ENCODE data around the gene GPATCH1.
"Not testable (repeated sequence)": the region's sequence is repeated elsewhere in the genome, so short reads cannot be mapped to it uniquely, and the experiment has no call there.

The GPATCH1 gene

DNA sequence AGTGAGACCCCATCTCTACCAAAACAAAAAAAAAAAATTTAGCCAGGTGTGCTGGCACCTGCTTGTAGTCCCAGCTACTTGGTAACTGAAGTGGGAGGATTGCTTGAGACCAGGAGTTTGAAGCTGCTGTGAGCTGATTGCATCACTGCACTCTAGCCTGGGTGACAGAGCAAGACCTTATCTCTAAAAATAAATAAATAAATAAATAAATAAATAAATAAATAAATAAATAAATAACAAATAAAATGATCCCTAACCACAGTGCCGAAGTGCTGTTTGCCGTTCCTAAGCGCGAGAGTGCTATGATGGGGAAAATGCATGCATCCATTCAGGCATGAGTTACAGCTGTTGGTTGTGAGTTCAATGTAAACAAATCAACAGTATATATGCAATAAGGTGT lies 78.2 kb downstream of the GPATCH1 start:
- no peak for DNase-seq (ENCODE audit: low read depth)

- no peak for DNase-seq (ENCODE audit: low read depth)
These were observed 78.9 kb downstream of the GPATCH1 start for GRCh38 chr19:33159893-33160292.

GRCh38 chr19:33161201-33161600 lies 80.2 kb downstream of the GPATCH1 start:
- no peak for DNase-seq (ENCODE audit: low read depth)

DNA sequence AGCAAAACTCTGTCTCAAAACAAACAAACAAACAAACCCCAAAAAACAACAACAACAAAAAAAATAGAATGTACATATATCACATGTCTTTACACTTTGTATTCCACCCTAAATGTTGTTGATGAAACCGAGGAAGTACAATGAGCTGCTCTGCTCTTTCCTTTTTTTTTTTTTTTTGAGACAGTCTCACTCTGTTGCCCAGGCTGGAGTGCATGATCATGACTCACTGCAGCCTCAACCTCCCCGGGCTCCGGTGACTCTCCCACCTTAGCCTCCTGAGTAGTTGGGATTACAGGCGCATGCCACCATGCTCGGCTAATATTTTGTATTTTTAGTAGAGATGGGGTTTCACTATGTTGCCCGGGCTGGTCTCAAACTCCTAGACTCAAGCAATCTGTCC lies 82.5 kb downstream of the GPATCH1 start:
- DNase-seq (ENCODE audit: low read depth): no peak

GRCh38 chr19:33166037-33166436 lies 85.1 kb downstream of the GPATCH1 start:
- not testable (repeated sequence) for DNase-seq (ENCODE audit: low read depth)

DNA sequence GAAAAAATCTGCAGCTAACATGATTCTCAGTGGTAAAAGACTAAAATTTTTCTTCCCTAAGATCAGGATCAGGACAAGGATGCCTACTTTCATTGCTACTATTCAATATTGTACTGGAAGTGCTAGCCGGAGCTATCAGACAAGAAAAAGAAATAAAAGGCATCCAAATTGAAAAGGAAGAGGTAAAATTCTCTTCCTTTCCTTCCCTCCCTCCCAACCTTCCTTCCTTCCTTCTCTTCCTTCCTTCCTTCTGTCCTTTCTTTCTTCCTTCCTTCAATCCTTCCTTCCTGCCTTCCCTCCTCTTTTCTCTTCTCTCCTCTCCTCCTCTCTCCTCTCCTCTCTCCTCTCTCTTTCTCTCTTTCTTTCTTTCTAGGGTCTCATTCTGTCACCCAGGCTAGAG lies 86.5 kb downstream of the GPATCH1 start:
- DNase-seq (ENCODE audit: low read depth): no peak

DNA sequence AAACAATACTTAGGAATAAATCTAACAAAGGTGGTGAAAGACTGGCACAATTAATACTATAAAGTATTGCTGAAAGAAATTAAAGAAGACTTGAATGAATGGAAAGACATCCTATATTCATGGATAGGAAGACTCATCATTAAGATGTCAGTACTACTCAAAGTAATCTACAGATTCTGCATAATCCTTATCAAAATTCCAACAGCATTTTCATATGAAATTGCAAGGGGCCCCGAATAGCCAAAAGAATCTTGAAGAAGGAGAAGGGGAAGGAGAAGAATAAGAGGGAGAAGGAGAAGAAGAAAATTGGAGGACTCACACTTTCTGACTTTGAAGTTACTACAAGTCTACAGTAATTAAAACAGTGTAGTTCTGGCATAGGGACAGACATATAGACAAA lies 87.5 kb downstream of the GPATCH1 start:
- DNase-seq (ENCODE audit: low read depth): no peak

- no peak for DNase-seq (ENCODE audit: low read depth)
These were observed 90.3 kb downstream of the GPATCH1 start for GRCh38 chr19:33171222-33171795.

GRCh38 chr19:33171916-33172359 lies 91.0 kb downstream of the GPATCH1 start:
- DNase-seq (ENCODE audit: low read depth): peak; percentile 51

GRCh38 chr19:33174186-33174585 lies 93.2 kb downstream of the GPATCH1 start:
- no peak for DNase-seq (ENCODE audit: low read depth)

- no peak for DNase-seq (ENCODE audit: low read depth)
These were observed 94.3 kb downstream of the GPATCH1 start for GRCh38 chr19:33175156-33175782.

DNA sequence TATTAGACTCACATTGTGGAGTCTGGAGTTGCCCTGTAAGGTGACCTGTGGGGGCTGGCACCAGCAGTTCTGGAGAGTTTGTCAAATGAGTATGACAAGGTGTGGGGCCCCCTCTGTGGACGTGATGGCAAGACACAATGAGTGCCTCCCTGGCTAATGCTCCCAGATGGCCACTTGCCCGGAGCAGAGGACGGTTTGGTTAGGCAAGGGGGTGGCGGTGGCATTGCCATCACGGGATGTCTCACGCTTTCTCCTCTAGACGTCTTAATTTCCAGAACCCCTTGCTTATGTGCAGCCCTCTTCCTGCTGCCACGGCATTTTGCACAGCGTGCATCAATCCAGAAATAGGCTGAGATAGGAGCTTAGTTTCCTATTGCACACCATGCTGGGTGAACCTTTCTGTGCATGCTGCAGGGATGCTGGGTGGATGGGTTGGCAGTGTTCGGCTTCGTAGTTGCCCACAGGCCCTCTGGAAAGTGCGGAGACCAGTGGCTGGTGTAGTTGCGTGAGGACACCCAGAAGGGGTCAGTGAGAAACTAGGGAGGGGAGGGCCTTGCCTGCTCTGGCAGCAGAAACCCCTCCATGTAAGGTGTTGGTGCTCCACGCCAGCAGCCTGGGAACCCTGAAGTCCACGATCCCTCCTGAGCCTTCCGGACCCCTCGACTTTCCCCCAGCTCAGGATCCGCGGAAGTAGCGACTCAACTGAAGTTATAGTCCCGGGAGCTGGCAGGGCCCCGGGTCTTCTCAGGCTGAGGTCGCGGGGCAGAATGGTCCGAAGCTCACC lies 95.1 kb downstream of the GPATCH1 start:
- DNase-seq (ENCODE audit: low read depth): peak; percentile 22

GRCh38 chr19:33176670-33177416 lies 95.9 kb downstream of the GPATCH1 start:
- DNase-seq (ENCODE audit: low read depth): peak; percentile 98

GRCh38 chr19:33177417-33177979 lies 96.5 kb downstream of the GPATCH1 start:
- DNase-seq (ENCODE audit: low read depth): no peak
